Skeletal muscle cell (primary cell): ENCODE measurements around the gene MED8.
"Not testable (repeated sequence)": the region's sequence is repeated elsewhere in the genome, so short reads cannot be mapped to it uniquely, and the experiment has no call there.

Experiments
- DNase-seq: peaks from one replicate; pipeline ENCODE4 v3.0.0-alpha.2; 2010; ENCODE audit warnings: low read depth
- H3K4me3 ChIP-seq: 2 replicates; pipeline ENCODE4 v1.5.1; 2011; ENCODE audit warnings: low read depth, mild to moderate bottlenecking, control low read depth, low read length, moderate library complexity

MED8 gene

GRCh38 chr1:43388613-43389012, 987 bp downstream of the MED8 start:
- DNase-seq = no peak
- peak overlapping the region; percentile 91 for H3K4me3 ChIP-seq

GRCh38 chr1:43387976-43388599, 1.5 kb downstream of the MED8 start:
- DNase-seq = no peak
- peak overlapping the region; percentile 91 for H3K4me3 ChIP-seq

GRCh38 chr1:43386676-43387075, 2.9 kb downstream of the MED8 start:
- DNase-seq = no peak

GRCh38 chr1:43383449-43383848, 6.2 kb downstream of the MED8 start:
- no peak for DNase-seq
- no peak overlapping the region for H3K4me3 ChIP-seq

More at GRCh38 chr1:43386676-43387075, 2.9 kb downstream of the MED8 start:
- no peak overlapping the region for H3K4me3 ChIP-seq

GRCh38 chr1:43382027-43382779, 7.4 kb downstream of the MED8 start:
- no peak overlapping the region for H3K4me3 ChIP-seq
- DNase-seq = no peak

GRCh38 chr1:43381612-43382011, 8.0 kb downstream of the MED8 start:
- H3K4me3 ChIP-seq = no peak overlapping the region
- DNase-seq = no peak

GRCh38 chr1:43379476-43379875, 10.1 kb downstream of the MED8 start:
- no peak overlapping the region for H3K4me3 ChIP-seq
- no peak for DNase-seq

GRCh38 chr1:43377831-43378230, 11.8 kb downstream of the MED8 start:
- no peak overlapping the region for H3K4me3 ChIP-seq
- DNase-seq = no peak

- DNase-seq = no peak
- H3K4me3 ChIP-seq = no peak overlapping the region
Observed at GRCh38 chr1:43376723-43377235, 12.8 kb downstream of the MED8 start.

GRCh38 chr1:43373066-43373940, 16.3 kb downstream of the MED8 start:
- no peak overlapping the region for H3K4me3 ChIP-seq
- peak; percentile 61 for DNase-seq

GRCh38 chr1:43372172-43372571, 17.4 kb downstream of the MED8 start:
- H3K4me3 ChIP-seq = no peak overlapping the region
- DNase-seq = no peak

- no peak for DNase-seq
- no peak overlapping the region for H3K4me3 ChIP-seq
Observed at GRCh38 chr1:43370564-43370963, 19.0 kb downstream of the MED8 start.

GRCh38 chr1:43369779-43370178, 19.8 kb downstream of the MED8 start:
- DNase-seq, H3K4me3 ChIP-seq: not testable (repeated sequence)

- no peak for DNase-seq
- peak overlapping the region; percentile 84 for H3K4me3 ChIP-seq
Observed at GRCh38 chr1:43368646-43369020, 21.0 kb downstream of the MED8 start.

- peak; percentile 54 for DNase-seq
- H3K4me3 ChIP-seq = peak within 1 kb of the TSS; percentile 84
Observed at GRCh38 chr1:43367904-43368645, 21.5 kb downstream of the MED8 start, which contains the start of gene ELOVL1. Gene ELOVL1 (minus strand): TSS chr1:43368011. CDS start chr1:43365609, 2,402 bp downstream.

GRCh38 chr1:43367026-43367903, 22.3 kb downstream of the MED8 start:
- DNase-seq = no peak
- H3K4me3 ChIP-seq = peak overlapping the region; percentile 84

GRCh38 chr1:43366601-43367025, 23.0 kb downstream of the MED8 start:
- DNase-seq = no peak
- H3K4me3 ChIP-seq = peak overlapping the region; percentile 84

GRCh38 chr1:43366179-43366578, 23.4 kb downstream of the MED8 start:
- H3K4me3 ChIP-seq = peak overlapping the region; percentile 84

More at GRCh38 chr1:43366179-43366578, 23.4 kb downstream of the MED8 start:
- no peak for DNase-seq
